CD4-positive, alpha-beta T cell (primary cell): ENCODE measurements around the gene CAND2. TPM values are rescaled to one million over a fixed set of nuclear protein-coding genes. Genes with fewer than 3 reads are reported as not detected.

ENCODE experiments used
- ATAC-seq: fragments of 200-7000 bp; cut with Tn5 transposase; one replicate; pipeline ENCODE4 v1.10.0; 2022; ENCODE audit warnings: mild to moderate bottlenecking; ENCODE audit not compliant: poor library complexity
- CTCF ChIA-PET: fragments of 350-600 bp; sonication (Branson Sonifier 250); formaldehyde crosslinking; loops from one replicate; lab custom pipeline; 2021; ENCODE audit warnings: antibody characterized with exemption, inconsistent platforms; lab: Charles Lee
- POLR2A ChIA-PET: fragments of 350-600 bp; sonication (Branson Sonifier 250); formaldehyde crosslinking; loops from one replicate; lab custom pipeline; 2021; ENCODE audit warnings: antibody characterized with exemption, inconsistent platforms; lab: Charles Lee
- DNase-seq, 14 experiments: peaks; one replicate each; pipeline ENCODE4 v3.0.0-alpha.2; 2013 to 2020; ENCODE audit warnings: mixed read lengths in 2 of 14
- H3K27ac ChIP-seq, 2 donors: one replicate each; pipeline versions ENCODE4 v1.5.1 to v1.7.0; 2013; ENCODE audit warnings: low read length in 2 of 2, low read depth in 1 of 2, mild to moderate bottlenecking in 1 of 2
- H3K27me3 ChIP-seq, 2 experiments: 1 replicate in 1 of 2; 2 replicates in 1 of 2; pipeline versions ENCODE4 v1.6.1 to v1.7.0; 2013; ENCODE audit warnings: low read length in 2 of 2, control low read depth in 1 of 2, mild to moderate bottlenecking in 1 of 2, moderate library complexity in 1 of 2; ENCODE audit not compliant: insufficient read depth in 2 of 2, control insufficient read depth in 1 of 2
- H3K36me3 ChIP-seq: one replicate; pipeline ENCODE4 v1.6.1; 2013; ENCODE audit warnings: low read length, control low read depth; ENCODE audit not compliant: insufficient read depth
- H3K4me1 ChIP-seq: one replicate; pipeline ENCODE4 v1.6.1; 2013; ENCODE audit warnings: low read length, control low read depth; ENCODE audit not compliant: insufficient read depth
- H3K4me3 ChIP-seq: one replicate; pipeline ENCODE4 v1.5.1; 2013; ENCODE audit warnings: mild to moderate bottlenecking, low read length, moderate library complexity
- H3K9me3 ChIP-seq, 2 experiments: 1 replicate in 1 of 2; 2 replicates in 1 of 2; pipeline versions ENCODE4 v1.6.1 to v1.7.0; 2013; ENCODE audit warnings: low read length in 2 of 2, mild to moderate bottlenecking in 2 of 2, control low read depth in 1 of 2, moderate library complexity in 1 of 2; ENCODE audit not compliant: control insufficient read depth in 1 of 2, insufficient read depth in 1 of 2
- H3K27ac Mint-ChIP-seq: one replicate; pipeline ENCODE4 v1.8.0; 2020; ENCODE audit warnings: mixed read lengths
- H3K27me3 Mint-ChIP-seq: one replicate; pipeline ENCODE4 v1.8.0; 2021; ENCODE audit warnings: mixed read lengths
- H3K36me3 Mint-ChIP-seq: one replicate; pipeline ENCODE4 v1.8.0; 2021; ENCODE audit warnings: low read depth, mixed read lengths
- H3K4me1 Mint-ChIP-seq: one replicate; pipeline ENCODE4 v1.8.0; 2021; ENCODE audit warnings: low read depth, mixed read lengths
- H3K4me3 Mint-ChIP-seq: one replicate; pipeline ENCODE4 v1.8.0; 2020; ENCODE audit warnings: mild to moderate bottlenecking, mixed read lengths
- H3K9me3 Mint-ChIP-seq: one replicate; pipeline ENCODE4 v1.8.0; 2020; ENCODE audit warnings: mixed read lengths
- CTCF ChIP-seq: fragments of 200-600 bp; IDR thresholded peaks from one replicate; pipeline ENCODE4 v1.8.0; 2022; ENCODE audit warnings: antibody characterized with exemption, mild to moderate bottlenecking
- intact Hi-C, 2 experiments: fragments of 100-400 bp; cut with DNase I in 1 of 2; cut with micrococcal nuclease in 1 of 2; formaldehyde crosslinking; loops; one replicate each; pipeline versions ENCODE4 v1.15.1 to v1.9.0; 2023 to 2025; cut with DNase I, micrococcal nuclease
- total RNA-seq, 174 experiments: library from RNA in 2 of 174; stranded (reverse) in 2 of 174; gene quantifications; one replicate each; pipeline ENCODE4 v1.2.3 and lab custom pipeline; 2021 to 2026

The CAND2 gene
- total RNA-seq, 2 experiments from 2014 or later = 3.5 to 6.0 TPM

- Mint-ChIP-seq H3K27ac (peak within 1 kb of the TSS; percentile 99), H3K36me3 (peaks cover 54% of the 10 kb centered on the region), H3K27me3 (no peaks in the 10 kb centered on the region), H3K9me3 (no peaks in the 10 kb centered on the region), H3K4me1 (peaks cover 55% of the 10 kb centered on the region), H3K4me3 (peak within 1 kb of the TSS; percentile 93)
- CTCF ChIA-PET = interaction anchor here (0.6 to 3.4 kb wide), 22 partner anchors 9 to 1811 kb away, joined by 3 to 29 read pairs (median 4); partner anchors contain the start of genes CAND2, CCDC174, LSM3 and RAF1
- DNase-seq (peak; percentile 76 to 96 (median 82)), ATAC-seq (peak; percentile 91)
- peaks cover 39% of the 10 kb centered on the region for H3K4me1 ChIP-seq
- peak within 1 kb of the TSS; percentile 90 to 94 for H3K27ac ChIP-seq
- intact Hi-C loops = loop anchor here (2.0 to 10.0 kb wide), 5 partner anchors 31 to 1561 kb away; partner anchors contain the start of genes LSM3 (in 1 of the 2), SLC6A6 (in 1 of the 2) and XPC (in 1 of the 2)
- peaks cover 35% of the 10 kb centered on the region for H3K36me3 ChIP-seq
- H3K9me3 ChIP-seq = no peaks in the 10 kb centered on the region
- peak; percentile 74 for TF ChIP-seq CTCF
- H3K4me3 ChIP-seq = peak within 1 kb of the TSS; percentile 86
- POLR2A ChIA-PET = interaction anchor here (0.7 to 3.3 kb wide), 30 partner anchors 9 to 1810 kb away, joined by 3 to 62 read pairs (median 4); partner anchors contain the start of genes CAND2, CCDC174, CHCHD4 and HDAC11
- H3K27me3 ChIP-seq = no peaks in the 10 kb centered on the region
Measured at GRCh38 chr3:12841149-12841969, 44.9 kb downstream of the CAND2 start, which contains the start of gene RPL32. RPL32 (minus strand) TSS chr3:12841565; CDS start chr3:12840237, 1,328 bp downstream.

GRCh38 chr3:12841970-12842328 is 45.5 kb downstream of the CAND2 start:
- H3K36me3 Mint-ChIP-seq = peaks cover 48% of the 10 kb centered on the region
- Histone ChIP-seq H3K36me3 (peaks cover 29% of the 10 kb centered on the region), H3K4me1 (peaks cover 39% of the 10 kb centered on the region), H3K9me3 (no peaks in the 10 kb centered on the region), H3K4me3 (peak overlapping the region; percentile 86), H3K27me3 (no peaks in the 10 kb centered on the region), H3K27ac (peak overlapping the region; percentile 90 to 94)
- POLR2A ChIA-PET = interaction anchor here (0.7 to 3.3 kb wide), 27 partner anchors 9 to 1809 kb away, joined by 3 to 62 read pairs (median 4); partner anchors contain the start of genes CAND2, CCDC174, CHCHD4 and HDAC11
- H3K9me3 Mint-ChIP-seq = no peaks in the 10 kb centered on the region
- H3K4me1 Mint-ChIP-seq = peaks cover 50% of the 10 kb centered on the region
- TF ChIP-seq CTCF = peak; percentile 40
- DNase-seq (no peak), ATAC-seq (no peak)
- CTCF ChIA-PET = interaction anchor here (0.6 to 3.4 kb wide), 21 partner anchors 9 to 1810 kb away, joined by 3 to 29 read pairs (median 4); partner anchors contain the start of genes CAND2, CCDC174, LSM3 and RAF1
- no peaks in the 10 kb centered on the region for H3K27me3 Mint-ChIP-seq
- peak overlapping the region; percentile 99 for H3K27ac Mint-ChIP-seq
- intact Hi-C loops = loop anchor here (1.0 to 10.0 kb wide), 6 partner anchors 31 to 1560 kb away; partner anchors contain the start of genes LSM3 (in 1 of the 2), SLC6A6 (in 1 of the 2) and XPC (in 1 of the 2)
- peak overlapping the region; percentile 93 for H3K4me3 Mint-ChIP-seq

GRCh38 chr3:12842469-12842868 is 46.0 kb downstream of the CAND2 start:
- Histone ChIP-seq H3K4me3 (no peak overlapping the region), H3K36me3 (peaks cover 24% of the 10 kb centered on the region), H3K27ac (peak overlapping the region in 1 of 2 donors; percentile 90), H3K4me1 (peaks cover 39% of the 10 kb centered on the region), H3K27me3 (no peaks in the 10 kb centered on the region), H3K9me3 (no peaks in the 10 kb centered on the region)
- H3K4me1 Mint-ChIP-seq = peaks cover 45% of the 10 kb centered on the region
- intact Hi-C loops = loop anchor here in 1 of 2 experiments (1.0 to 10.0 kb wide), 5 partner anchors 32 to 1560 kb away; partner anchors contain the start of genes LSM3, SLC6A6 and XPC
- DNase-seq (no peak), ATAC-seq (no peak)
- no peaks in the 10 kb centered on the region for H3K9me3 Mint-ChIP-seq
- TF ChIP-seq CTCF = no peak
- peaks cover 43% of the 10 kb centered on the region for H3K36me3 Mint-ChIP-seq
- no peaks in the 10 kb centered on the region for H3K27me3 Mint-ChIP-seq
- CTCF ChIA-PET = interaction anchor here (0.7 to 3.4 kb wide), 6 partner anchors 10 to 55 kb away, joined by 3 to 29 read pairs (median 4); no protein-coding TSS in a partner anchor
- H3K4me3 Mint-ChIP-seq = no peak overlapping the region
- POLR2A ChIA-PET = interaction anchor here (0.7 to 3.3 kb wide), 8 partner anchors 10 to 637 kb away, joined by 3 to 62 read pairs (median 6); partner anchors contain the start of genes CAND2 and HDAC11
- peak overlapping the region; percentile 99 for H3K27ac Mint-ChIP-seq
